ENCODE data around the gene GBP1. TPM values are rescaled to one million over a fixed set of nuclear protein-coding genes. Genes with fewer than 3 reads are reported as not detected.
"Not testable (repeated sequence)": the region's sequence is repeated elsewhere in the genome, so short reads cannot be mapped to it uniquely, and the experiment has no call there.

The GBP1 gene
- total RNA-seq, 2 donors from 2014 or later, result 9.1 to 13.9 TPM

GRCh38 chr1:89047734-89048133 lies 17.3 kb downstream of the GBP1 start:
- Histone ChIP-seq H3K4me1 (replicated peaks) (no peaks in the 10 kb centered on the region), H3K27me3 (replicated peaks; ENCODE audit: insufficient read depth) (no peaks in the 10 kb centered on the region), H3K36me3 (no peaks in the 10 kb centered on the region), H3K4me3 (no peak overlapping the region), H3K9me3 (no peaks in the 10 kb centered on the region), H3K27ac (no peak overlapping the region)
- DNase-seq (ENCODE audit: low spot score), result no peak
- TF ChIP-seq POLR2A (IDR thresholded peaks at IDR 0.05) (no peak), POLR2AphosphoS5 (IDR thresholded peaks at IDR 0.05) (no peak), CTCF (IDR thresholded peaks at IDR 0.05) (no peak)
- intact Hi-C loops (cut with DNase I), result no loop called here
- WGBS, result 91% methylated on average over 3 of the region's 3 CpGs

GRCh38 chr1:89046318-89047183 lies 18.5 kb downstream of the GBP1 start:
- DNase-seq (ENCODE audit: low spot score); H3K36me3 ChIP-seq; H3K9me3 ChIP-seq; H3K27ac ChIP-seq; H3K4me1 ChIP-seq (replicated peaks); H3K4me3 ChIP-seq; intact Hi-C loops (cut with DNase I); H3K27me3 ChIP-seq (replicated peaks; ENCODE audit: insufficient read depth): not testable (repeated sequence)
- WGBS, result 90% methylated on average over 6 of the region's 6 CpGs

- Histone ChIP-seq H3K27me3 (replicated peaks; ENCODE audit: insufficient read depth) (no peaks in the 10 kb centered on the region), H3K4me3 (no peak overlapping the region), H3K9me3 (no peaks in the 10 kb centered on the region), H3K36me3 (no peaks in the 10 kb centered on the region), H3K4me1 (replicated peaks) (no peaks in the 10 kb centered on the region), H3K27ac (no peak overlapping the region)
- DNase-seq (ENCODE audit: low spot score), result no peak
- 68% methylated on average over 2 of the region's 2 CpGs for WGBS
- intact Hi-C loops (cut with DNase I), result no loop called here
- no peak for TF ChIP-seq POLR2AphosphoS5 (IDR thresholded peaks at IDR 0.05)
Observed at GRCh38 chr1:89044970-89045721, 19.9 kb downstream of the GBP1 start.

- DNase-seq (ENCODE audit: low spot score), result no peak
- Histone ChIP-seq H3K9me3 (no peaks in the 10 kb centered on the region), H3K27ac (no peak overlapping the region), H3K4me3 (no peak overlapping the region), H3K27me3 (replicated peaks; ENCODE audit: insufficient read depth) (no peaks in the 10 kb centered on the region), H3K4me1 (replicated peaks) (no peaks in the 10 kb centered on the region), H3K36me3 (no peaks in the 10 kb centered on the region)
- TF ChIP-seq POLR2A (IDR thresholded peaks at IDR 0.05) (no peak), CTCF (IDR thresholded peaks at IDR 0.05) (no peak), POLR2AphosphoS5 (IDR thresholded peaks at IDR 0.05) (no peak)
- intact Hi-C loops (cut with DNase I), result no loop called here
- WGBS, result 83% methylated on average over 5 of the region's 5 CpGs
Observed at GRCh38 chr1:89043940-89044339, 21.1 kb downstream of the GBP1 start.

GRCh38 chr1:89042491-89042890 lies 22.5 kb downstream of the GBP1 start:
- H3K27me3 ChIP-seq (replicated peaks; ENCODE audit: insufficient read depth), result no peaks in the 10 kb centered on the region
- H3K4me1 ChIP-seq (replicated peaks), result no peaks in the 10 kb centered on the region
- TF ChIP-seq POLR2A (IDR thresholded peaks at IDR 0.05) (no peak), CTCF (IDR thresholded peaks at IDR 0.05) (no peak), POLR2AphosphoS5 (IDR thresholded peaks at IDR 0.05) (no peak)
- DNase-seq (ENCODE audit: low spot score), result no peak
- intact Hi-C loops (cut with DNase I), result no loop called here
- no peaks in the 10 kb centered on the region for H3K36me3 ChIP-seq
- no peak overlapping the region for H3K27ac ChIP-seq
- no peaks in the 10 kb centered on the region for H3K9me3 ChIP-seq
- no peak overlapping the region for H3K4me3 ChIP-seq
- 99% methylated on average over 7 of the region's 7 CpGs for WGBS
